Lower lobe of right lung (tissue), 2 donors: ENCODE data around the gene FHL5. TPM values are rescaled to one million over a fixed set of nuclear protein-coding genes. Genes with fewer than 3 reads are reported as not detected.

Experiments used
- ATAC-seq, 2 donors: fragments of 200-7000 bp; cut with Tn5 transposase; one replicate each; pipeline ENCODE4 v1.9.1; 2020 to 2022; ENCODE audit warnings: mild to moderate bottlenecking in 2 of 2, moderate library complexity in 2 of 2
- DNase-seq: peaks from one replicate; pipeline ENCODE4 v3.0.0-alpha.2; 2020
- H3K27ac ChIP-seq: fragments of 200-600 bp; one replicate; pipeline ENCODE4 v1.8.0; 2022
- H3K27me3 ChIP-seq: fragments of 200-600 bp; one replicate; pipeline ENCODE4 v1.8.0; 2022; ENCODE audit warnings: low read depth
- H3K36me3 ChIP-seq: fragments of 200-600 bp; one replicate; pipeline ENCODE4 v1.8.0; 2022; ENCODE audit warnings: mild to moderate bottlenecking
- H3K4me1 ChIP-seq: fragments of 200-600 bp; one replicate; pipeline ENCODE4 v1.8.0; 2022
- H3K4me3 ChIP-seq: fragments of 200-600 bp; one replicate; pipeline ENCODE4 v1.8.0; 2022; ENCODE audit warnings: mild to moderate bottlenecking
- H3K9me3 ChIP-seq: fragments of 200-600 bp; one replicate; pipeline ENCODE4 v1.8.0; 2022
- CTCF ChIP-seq: fragments of 200-600 bp; IDR thresholded peaks from one replicate; pipeline ENCODE4 v1.8.0; 2022; ENCODE audit warnings: antibody characterized with exemption, mild to moderate bottlenecking
- intact Hi-C: fragments of 100-400 bp; cut with DNase I; formaldehyde crosslinking; loops from one replicate; pipeline ENCODE4 v1.11.0; 2022
- total RNA-seq: library from RNA; stranded (reverse); fragmentation: NEBNext Ultra II Directional; extraction: Animal tissue kit (Norgen Biotek cat#: 25700); gene quantifications from one replicate; pipeline ENCODE4 v1.2.1, GENCODE V29; 2021
- donor health status: DM: no; HTN: yes; CAD: no; lungs with severe emphysema.

FHL5 gene
- total RNA-seq, 1 donor from 2014 or later, result 23.7 TPM

GRCh38 chr6:96528193-96528592 is 34.7 kb upstream of the FHL5 start:
- intact Hi-C loops, result no loop called here
- no peak for TF ChIP-seq CTCF
- H3K4me1 ChIP-seq, result peaks cover 7% of the 10 kb centered on the region
- no peak overlapping the region for H3K4me3 ChIP-seq
- H3K9me3 ChIP-seq, result no peaks in the 10 kb centered on the region
- H3K27ac ChIP-seq, result no peak overlapping the region
- peaks cover 86% of the 10 kb centered on the region for H3K36me3 ChIP-seq
- DNase-seq (no peak), ATAC-seq (no peak)
- no peaks in the 10 kb centered on the region for H3K27me3 ChIP-seq

GRCh38 chr6:96532399-96532798 is 30.5 kb upstream of the FHL5 start:
- no peak for ATAC-seq
- no peak overlapping the region for H3K4me3 ChIP-seq
- no peak overlapping the region for H3K27ac ChIP-seq
- peaks cover 64% of the 10 kb centered on the region for H3K36me3 ChIP-seq
- no peaks in the 10 kb centered on the region for H3K27me3 ChIP-seq
- H3K9me3 ChIP-seq, result no peaks in the 10 kb centered on the region
- DNase-seq, result no peak
- TF ChIP-seq CTCF, result no peak
- intact Hi-C loops, result no loop called here
- H3K4me1 ChIP-seq, result no peaks in the 10 kb centered on the region

DNA sequence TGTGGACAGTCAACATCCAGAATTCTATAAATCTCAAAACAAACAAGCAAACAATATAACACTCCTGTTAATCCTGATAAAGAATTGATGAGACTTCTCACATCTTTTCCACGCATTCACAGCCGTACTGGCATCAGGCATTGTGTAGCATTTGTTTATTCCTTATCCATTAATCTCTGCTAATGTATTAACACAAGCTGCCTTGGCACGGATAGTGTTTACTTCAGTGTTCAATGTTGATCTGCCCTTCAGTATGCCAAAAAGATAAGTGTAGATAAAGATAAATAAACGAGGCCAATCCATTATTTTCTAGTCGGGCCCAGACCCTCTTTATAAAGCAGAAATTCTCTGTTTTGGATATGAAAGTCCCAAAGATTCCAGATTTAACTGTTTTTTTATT is 25.2 kb upstream of the FHL5 start:
- Histone ChIP-seq H3K4me3 (no peak overlapping the region), H3K36me3 (peaks cover 51% of the 10 kb centered on the region), H3K9me3 (no peaks in the 10 kb centered on the region), H3K4me1 (no peaks in the 10 kb centered on the region), H3K27me3 (no peaks in the 10 kb centered on the region), H3K27ac (no peak overlapping the region)
- intact Hi-C loops, result no loop called here
- DNase-seq (no peak), ATAC-seq (no peak)
- TF ChIP-seq CTCF, result no peak

GRCh38 chr6:96542702-96543101 is 20.2 kb upstream of the FHL5 start:
- Histone ChIP-seq H3K27me3 (no peaks in the 10 kb centered on the region), H3K4me1 (no peaks in the 10 kb centered on the region), H3K4me3 (no peak overlapping the region), H3K36me3 (peaks cover 75% of the 10 kb centered on the region), H3K9me3 (no peaks in the 10 kb centered on the region), H3K27ac (no peak overlapping the region)
- TF ChIP-seq CTCF, result peak; percentile 34
- DNase-seq (no peak), ATAC-seq (no peak)
- intact Hi-C loops, result no loop called here

DNA sequence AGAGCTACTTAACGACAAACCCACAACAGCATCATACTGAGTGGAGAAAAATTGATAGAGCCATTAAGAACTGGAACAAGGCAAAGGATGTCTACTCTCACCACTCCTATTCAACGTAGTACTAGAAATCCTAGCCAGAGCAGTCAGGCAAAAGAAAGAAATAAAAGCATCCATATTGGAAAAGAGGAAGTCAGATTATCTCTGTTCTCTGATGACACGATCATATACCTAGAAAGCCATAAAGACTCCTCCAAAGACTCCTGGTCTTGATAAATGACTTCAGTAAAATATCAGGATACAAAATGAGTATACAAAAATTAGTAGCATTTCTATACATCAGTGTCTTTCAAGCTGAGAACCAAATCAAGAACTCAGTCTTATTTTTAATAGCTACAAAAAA is 17.0 kb upstream of the FHL5 start:
- Histone ChIP-seq H3K9me3 (no peaks in the 10 kb centered on the region), H3K4me1 (no peaks in the 10 kb centered on the region), H3K4me3 (no peak overlapping the region), H3K27ac (no peak overlapping the region), H3K36me3 (peaks cover 75% of the 10 kb centered on the region), H3K27me3 (no peaks in the 10 kb centered on the region)
- ATAC-seq (no peak), DNase-seq (no peak)
- intact Hi-C loops, result no loop called here
- no peak for TF ChIP-seq CTCF

DNA sequence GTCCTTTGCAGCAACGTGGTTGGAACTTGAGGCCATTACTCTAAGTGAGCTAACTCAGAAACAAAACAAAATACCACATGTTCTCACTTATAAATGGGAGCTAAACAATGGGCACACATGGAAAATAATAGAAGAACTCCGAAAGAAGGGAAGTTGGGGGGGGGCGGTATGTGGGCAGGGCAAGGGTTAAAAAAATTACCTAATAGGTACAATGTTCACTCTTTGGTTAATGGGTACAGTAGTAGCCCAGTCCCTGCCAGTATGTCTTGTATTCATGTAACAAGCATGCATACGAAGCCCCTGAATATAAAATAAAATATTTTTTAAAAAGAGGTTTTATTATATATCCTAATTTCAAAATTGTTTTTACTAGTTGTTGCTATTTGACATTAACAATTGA is 15.3 kb upstream of the FHL5 start:
- Histone ChIP-seq H3K4me3 (no peak overlapping the region), H3K36me3 (peaks cover 88% of the 10 kb centered on the region), H3K4me1 (no peaks in the 10 kb centered on the region), H3K27ac (no peak overlapping the region), H3K9me3 (no peaks in the 10 kb centered on the region), H3K27me3 (no peaks in the 10 kb centered on the region)
- intact Hi-C loops, result no loop called here
- no peak for ATAC-seq
- no peak for TF ChIP-seq CTCF
- DNase-seq, result no peak
